Progenitor cell of endocrine pancreas (in vitro differentiated cells): ENCODE data around the gene TNNI3K. TPM values are rescaled to one million over a fixed set of nuclear protein-coding genes. Genes with fewer than 3 reads are reported as not detected.

Experiments used
- DNase-seq: peaks from one replicate; pipeline ENCODE4 v3.0.0; 2021; ENCODE audit warnings: low spot score; ENCODE audit not compliant: unreplicated experiment
- H3K27ac Mint-ChIP-seq: 2 replicates; pipeline ENCODE4 v1.8.0; 2021; ENCODE audit warnings: mild to moderate bottlenecking, moderate library complexity, mixed read lengths
- H3K27me3 Mint-ChIP-seq: 2 replicates; pipeline ENCODE4 v1.8.0; 2021; ENCODE audit warnings: mixed read lengths
- H3K36me3 Mint-ChIP-seq: 2 replicates; pipeline ENCODE4 v1.8.0; 2022; ENCODE audit warnings: mixed read lengths; ENCODE audit not compliant: insufficient read depth
- H3K4me1 Mint-ChIP-seq: 2 replicates; pipeline ENCODE4 v1.8.0; 2021; ENCODE audit warnings: low read depth, mixed read lengths
- H3K4me3 Mint-ChIP-seq: 2 replicates; pipeline ENCODE4 v1.8.0; 2021; ENCODE audit warnings: low read depth, mild to moderate bottlenecking, moderate library complexity, mixed read lengths
- H3K9me3 Mint-ChIP-seq: 2 replicates; pipeline ENCODE4 v1.8.0; 2021; ENCODE audit warnings: low read depth, mixed read lengths
- CTCF ChIP-seq: fragments of 200-600 bp; sonication (generic); IDR thresholded peaks from one replicate; pipeline ENCODE4 v1.5.0; 2021; ENCODE audit warnings: antibody characterized with exemption, mild to moderate bottlenecking; ENCODE audit not compliant: unreplicated experiment
- total RNA-seq: library from RNA; stranded (reverse); gene quantifications from 2 replicates; pipeline ENCODE4 v1.2.1, GENCODE V29; 2021

Gene TNNI3K
- total RNA-seq, 1 donor from 2014 or later, result not detected

- Mint-ChIP-seq H3K27ac (no peak overlapping the region), H3K4me1 (peaks cover 3% of the 10 kb centered on the region), H3K4me3 (no peak overlapping the region), H3K9me3 (peaks cover 3% of the 10 kb centered on the region), H3K36me3 (no peaks in the 10 kb centered on the region), H3K27me3 (no peaks in the 10 kb centered on the region)
- TF ChIP-seq CTCF, result no peak
- DNase-seq, result no peak
Measured at GRCh38 chr1:74395571-74395970, 160.4 kb downstream of the TNNI3K start.

DNA sequence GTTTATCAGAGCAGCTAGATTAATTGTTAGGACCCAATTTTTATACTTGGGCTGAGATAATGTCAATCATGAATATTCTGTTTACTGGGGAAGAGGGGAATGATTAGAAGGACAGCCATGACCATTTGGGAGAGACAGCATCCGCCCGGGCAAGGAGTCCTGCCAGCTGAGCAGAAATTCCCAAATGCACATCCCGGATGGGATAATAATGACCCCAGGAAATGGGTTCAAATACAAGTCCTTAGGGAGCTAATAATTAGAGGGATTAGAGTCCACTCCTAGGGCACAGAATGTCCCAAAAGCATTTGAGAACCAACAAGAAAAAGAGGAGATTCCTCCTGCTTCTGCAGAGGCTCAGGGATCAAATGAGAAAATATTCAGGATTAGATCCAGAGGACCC lies 161.3 kb downstream of the TNNI3K start:
- H3K9me3 Mint-ChIP-seq, result no peaks in the 10 kb centered on the region
- TF ChIP-seq CTCF, result no peak
- no peaks in the 10 kb centered on the region for H3K27me3 Mint-ChIP-seq
- no peak for DNase-seq
- H3K4me3 Mint-ChIP-seq, result no peak overlapping the region
- no peaks in the 10 kb centered on the region for H3K36me3 Mint-ChIP-seq
- no peak overlapping the region for H3K27ac Mint-ChIP-seq
- H3K4me1 Mint-ChIP-seq, result peaks cover 3% of the 10 kb centered on the region

GRCh38 chr1:74396933-74397332 lies 161.7 kb downstream of the TNNI3K start:
- Mint-ChIP-seq H3K4me1 (peaks cover 3% of the 10 kb centered on the region), H3K36me3 (no peaks in the 10 kb centered on the region), H3K27me3 (no peaks in the 10 kb centered on the region), H3K4me3 (no peak overlapping the region), H3K9me3 (no peaks in the 10 kb centered on the region), H3K27ac (no peak overlapping the region)
- no peak for TF ChIP-seq CTCF
- DNase-seq, result no peak

- no peak for TF ChIP-seq CTCF
- no peaks in the 10 kb centered on the region for H3K36me3 Mint-ChIP-seq
Measured at GRCh38 chr1:74399249-74399648, 164.1 kb downstream of the TNNI3K start.

GRCh38 chr1:74402873-74403272 lies 167.7 kb downstream of the TNNI3K start:
- no peaks in the 10 kb centered on the region for H3K27me3 Mint-ChIP-seq
- no peak for DNase-seq
- TF ChIP-seq CTCF, result no peak
- H3K27ac Mint-ChIP-seq, result no peak overlapping the region
- H3K4me3 Mint-ChIP-seq, result no peak overlapping the region
- H3K9me3 Mint-ChIP-seq, result no peaks in the 10 kb centered on the region
- no peaks in the 10 kb centered on the region for H3K4me1 Mint-ChIP-seq
- H3K36me3 Mint-ChIP-seq, result no peaks in the 10 kb centered on the region

More at GRCh38 chr1:74399249-74399648, 164.1 kb downstream of the TNNI3K start:
- H3K27ac Mint-ChIP-seq, result no peak overlapping the region
- no peak for DNase-seq
- no peak overlapping the region for H3K4me3 Mint-ChIP-seq
- H3K9me3 Mint-ChIP-seq, result no peaks in the 10 kb centered on the region
- no peaks in the 10 kb centered on the region for H3K4me1 Mint-ChIP-seq
- no peaks in the 10 kb centered on the region for H3K27me3 Mint-ChIP-seq
